Breast epithelium (tissue), 4 donors: ENCODE results near the gene ZNF544. TPM values are rescaled to one million over a fixed set of nuclear protein-coding genes. Genes with fewer than 3 reads are reported as not detected.
A peak's percentile ranks its signal among the peaks of the same experiment; 100 is the strongest.

Experiments
- DNase-seq, 2 donors: peaks; one replicate each; pipeline ENCODE4 v3.0.0-alpha.2; 2019; ENCODE audit warnings: low spot score in 2 of 2
- H3K27ac ChIP-seq, 2 donors: fragments of 200-600 bp; sonication (generic) in 1 of 2; one replicate each; pipeline ENCODE4 v1.5.1; 2016 to 2019; ENCODE audit warnings: mild to moderate bottlenecking in 1 of 2
- H3K27me3 ChIP-seq, 2 donors: fragments of 200-600 bp; sonication (generic) in 1 of 2; one replicate each; pipeline versions ENCODE4 v1.5.1 to v1.6.0; 2017 to 2019; ENCODE audit warnings: control low read depth in 1 of 2, mild to moderate bottlenecking in 1 of 2
- H3K36me3 ChIP-seq: fragments of 200-600 bp; one replicate; pipeline ENCODE4 v1.5.1; 2019
- H3K4me1 ChIP-seq, 2 donors: fragments of 200-600 bp; sonication (generic); one replicate each; pipeline ENCODE4 v1.5.1; 2016 to 2019; ENCODE audit warnings: control low read depth in 1 of 2
- H3K4me3 ChIP-seq, 3 donors: fragments of 200-600 bp; sonication (generic); 1 replicate in 2 of 3; 2 replicates in 1 of 3; pipeline ENCODE4 v1.5.1; 2016 to 2019; ENCODE audit warnings: mild to moderate bottlenecking in 3 of 3, moderate library complexity in 2 of 3
- H3K9me3 ChIP-seq, 2 donors: fragments of 200-600 bp; sonication (generic) in 1 of 2; one replicate each; pipeline ENCODE4 v1.5.1; 2016 to 2019; ENCODE audit warnings: control low read depth in 1 of 2
- POLR2A ChIP-seq: fragments of 450-650 bp; IDR thresholded peaks from one replicate; pipeline ENCODE4 v1.6.1; 2016; ENCODE audit warnings: antibody characterized with exemption, mild to moderate bottlenecking, moderate library complexity
- POLR2AphosphoS5 ChIP-seq, 3 donors: sonication (generic); formaldehyde crosslinking; IDR thresholded peaks; one replicate each; pipeline ENCODE4 v1.6.1; 2017; ENCODE audit warnings: antibody characterized with exemption in 3 of 3
- intact Hi-C: fragments of 100-400 bp; cut with DNase I; formaldehyde crosslinking; loops from one replicate; pipeline ENCODE4 v1.15.1; 2023; ENCODE audit warnings: low total_unique reads
- total RNA-seq, 3 donors: library from RNA; depleted of rRNA; stranded (reverse); fragments of >200 nt; gene quantifications; one replicate each; pipeline ENCODE4 v1.1.0, GENCODE V29; 2016
- TF ChIP-seq, protein P1 (sequence below), 3 donors: fragments of 450-650 bp; IDR thresholded peaks; one replicate each; pipeline ENCODE4 v1.5.1; 2016 to 2017; ENCODE audit warnings: antibody characterized with exemption in 3 of 3, mild to moderate bottlenecking in 3 of 3, moderate library complexity in 3 of 3

The ZNF544 gene
- total RNA-seq, 3 donors from 2014 or later: 10.1 to 70.2 (median 36.1) TPM

- no peak overlapping the region for H3K27ac ChIP-seq
- H3K27me3 ChIP-seq: no peaks in the 10 kb centered on the region
- DNase-seq: no peak
- H3K36me3 ChIP-seq: peaks cover 22% of the 10 kb centered on the region
- H3K4me1 ChIP-seq: no peaks in the 10 kb centered on the region
- H3K9me3 ChIP-seq: peaks cover 100% of the 10 kb centered on the region in 2 donors
- intact Hi-C loops: no loop called here
- no peak overlapping the region for H3K4me3 ChIP-seq
- no peak for TF ChIP-seq POLR2A
- TF ChIP-seq, protein P1, sequence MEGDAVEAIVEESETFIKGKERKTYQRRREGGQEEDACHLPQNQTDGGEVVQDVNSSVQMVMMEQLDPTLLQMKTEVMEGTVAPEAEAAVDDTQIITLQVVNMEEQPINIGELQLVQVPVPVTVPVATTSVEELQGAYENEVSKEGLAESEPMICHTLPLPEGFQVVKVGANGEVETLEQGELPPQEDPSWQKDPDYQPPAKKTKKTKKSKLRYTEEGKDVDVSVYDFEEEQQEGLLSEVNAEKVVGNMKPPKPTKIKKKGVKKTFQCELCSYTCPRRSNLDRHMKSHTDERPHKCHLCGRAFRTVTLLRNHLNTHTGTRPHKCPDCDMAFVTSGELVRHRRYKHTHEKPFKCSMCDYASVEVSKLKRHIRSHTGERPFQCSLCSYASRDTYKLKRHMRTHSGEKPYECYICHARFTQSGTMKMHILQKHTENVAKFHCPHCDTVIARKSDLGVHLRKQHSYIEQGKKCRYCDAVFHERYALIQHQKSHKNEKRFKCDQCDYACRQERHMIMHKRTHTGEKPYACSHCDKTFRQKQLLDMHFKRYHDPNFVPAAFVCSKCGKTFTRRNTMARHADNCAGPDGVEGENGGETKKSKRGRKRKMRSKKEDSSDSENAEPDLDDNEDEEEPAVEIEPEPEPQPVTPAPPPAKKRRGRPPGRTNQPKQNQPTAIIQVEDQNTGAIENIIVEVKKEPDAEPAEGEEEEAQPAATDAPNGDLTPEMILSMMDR (IDR thresholded peaks at IDR 0.05): no peak
- no peak for TF ChIP-seq POLR2AphosphoS5 (IDR thresholded peaks at IDR 0.05)
These were observed 36.4 kb downstream of the ZNF544 start for GRCh38 chr19:58265100-58265499.

GRCh38 chr19:58268344-58268743, 39.6 kb downstream of the ZNF544 start:
- intact Hi-C loops: no loop called here
- peaks cover 99 to 100% of the 10 kb centered on the region in 2 donors for H3K9me3 ChIP-seq
- H3K27me3 ChIP-seq: no peaks in the 10 kb centered on the region
- no peak overlapping the region for H3K27ac ChIP-seq
- TF ChIP-seq, protein P1 (IDR thresholded peaks at IDR 0.05): no peak
- TF ChIP-seq POLR2A (no peak), POLR2AphosphoS5 (IDR thresholded peaks at IDR 0.05) (no peak)
- H3K36me3 ChIP-seq: no peaks in the 10 kb centered on the region
- no peak for DNase-seq
- no peaks in the 10 kb centered on the region for H3K4me1 ChIP-seq
- no peak overlapping the region for H3K4me3 ChIP-seq

GRCh38 chr19:58274771-58275201, 46.1 kb downstream of the ZNF544 start:
- intact Hi-C loops: no loop called here

DNA sequence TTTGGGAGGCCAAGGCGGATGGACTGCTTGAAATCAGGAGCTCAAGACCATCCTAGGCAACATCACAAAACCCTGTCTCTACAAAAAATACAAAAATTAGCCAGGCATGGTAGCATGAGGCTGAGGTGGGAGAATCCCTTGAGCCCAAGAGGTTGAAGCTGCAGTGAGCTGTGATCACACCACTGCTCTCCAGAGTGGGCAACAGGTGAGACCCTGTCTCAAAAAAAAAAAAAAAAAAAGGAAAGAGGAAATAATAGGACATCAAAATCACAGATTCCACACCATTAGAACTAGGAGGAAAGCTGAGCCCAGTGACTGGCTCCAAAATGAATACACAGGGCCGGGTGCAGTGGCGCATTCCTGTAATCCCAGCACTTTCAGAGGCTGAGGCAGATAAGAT, 46.9 kb downstream of the ZNF544 start:
- intact Hi-C loops: no loop called here
- no peak for DNase-seq
- H3K36me3 ChIP-seq: no peaks in the 10 kb centered on the region
- no peak overlapping the region for H3K27ac ChIP-seq
- H3K27me3 ChIP-seq: no peaks in the 10 kb centered on the region
- H3K4me1 ChIP-seq: no peaks in the 10 kb centered on the region
- TF ChIP-seq, protein P1 (IDR thresholded peaks at IDR 0.05): no peak
- TF ChIP-seq POLR2A: no peak
- no peak overlapping the region for H3K4me3 ChIP-seq
- peaks cover 59 to 65% of the 10 kb centered on the region in 2 donors for H3K9me3 ChIP-seq

More at GRCh38 chr19:58274771-58275201, 46.1 kb downstream of the ZNF544 start:
- no peaks in the 10 kb centered on the region for H3K4me1 ChIP-seq
- H3K27me3 ChIP-seq: no peaks in the 10 kb centered on the region
- H3K4me3 ChIP-seq: no peak overlapping the region
- peaks cover 67 to 73% of the 10 kb centered on the region in 2 donors for H3K9me3 ChIP-seq
- no peak overlapping the region for H3K27ac ChIP-seq
- no peak for DNase-seq
- TF ChIP-seq POLR2A: no peak
- TF ChIP-seq POLR2AphosphoS5 (IDR thresholded peaks at IDR 0.05): no peak
- TF ChIP-seq, protein P1 (IDR thresholded peaks at IDR 0.05): no peak
- H3K36me3 ChIP-seq: no peaks in the 10 kb centered on the region

GRCh38 chr19:58277197-58277596, 48.5 kb downstream of the ZNF544 start:
- Histone ChIP-seq H3K27ac (no peak overlapping the region), H3K9me3 (peaks cover 43 to 58% of the 10 kb centered on the region in 2 donors), H3K4me3 (peak overlapping the region in 1 of 3 donors; percentile 94), H3K4me1 (no peaks in the 10 kb centered on the region), H3K36me3 (no peaks in the 10 kb centered on the region), H3K27me3 (no peaks in the 10 kb centered on the region)
- DNase-seq: no peak
- no peak for TF ChIP-seq POLR2AphosphoS5 (IDR thresholded peaks at IDR 0.05)
- TF ChIP-seq, protein P1 (IDR thresholded peaks at IDR 0.05): no peak
- no peak for TF ChIP-seq POLR2A
- intact Hi-C loops: no loop called here
